ENCODE data around the gene LGALS12. TPM values are rescaled to one million over a fixed set of nuclear protein-coding genes. Genes with fewer than 3 reads are reported as not detected.

LGALS12 gene
- total RNA-seq, 1 donor = not detected

GRCh38 chr11:63478896-63479295 is 27.0 kb upstream of the LGALS12 start:
- peak; percentile 88 for DNase-seq (ENCODE audit: low read depth)
- H3K4me3 ChIP-seq (ENCODE audit: low read depth, low read length) = no peak overlapping the region
- peak; percentile 96 for TF ChIP-seq CTCF (IDR thresholded peaks at IDR 0.05; ENCODE audit: insufficient read depth, low read depth, low read length)

GRCh38 chr11:63480039-63480438 is 25.8 kb upstream of the LGALS12 start:
- no peak for DNase-seq (ENCODE audit: low read depth)
- no peak overlapping the region for H3K4me3 ChIP-seq (ENCODE audit: low read depth, low read length)
- no peak for TF ChIP-seq CTCF (IDR thresholded peaks at IDR 0.05; ENCODE audit: insufficient read depth, low read depth, low read length)

- no peak overlapping the region for H3K4me3 ChIP-seq (ENCODE audit: low read depth, low read length)
- TF ChIP-seq CTCF (IDR thresholded peaks at IDR 0.05; ENCODE audit: insufficient read depth, low read depth, low read length) = no peak
- DNase-seq (ENCODE audit: low read depth) = no peak
Observed at GRCh38 chr11:63485777-63486176, 20.1 kb upstream of the LGALS12 start.

GRCh38 chr11:63488789-63489188 is 17.1 kb upstream of the LGALS12 start:
- no peak for TF ChIP-seq CTCF (IDR thresholded peaks at IDR 0.05; ENCODE audit: insufficient read depth, low read depth, low read length)
- peak; percentile 39 for DNase-seq (ENCODE audit: low read depth)
- H3K4me3 ChIP-seq (ENCODE audit: low read depth, low read length) = no peak overlapping the region

- no peak for TF ChIP-seq CTCF (IDR thresholded peaks at IDR 0.05; ENCODE audit: insufficient read depth, low read depth, low read length)
- DNase-seq (ENCODE audit: low read depth) = peak; percentile 80
Observed at GRCh38 chr11:63489879-63490278, 16.0 kb upstream of the LGALS12 start.

GRCh38 chr11:63490551-63491239 is 15.2 kb upstream of the LGALS12 start, which contains the start of gene PLAAT5:
Gene PLAAT5, minus strand, starts transcription at chr11:63491167. Its CDS starts 133 bp downstream, at chr11:63491034.
- TF ChIP-seq CTCF (IDR thresholded peaks at IDR 0.05; ENCODE audit: insufficient read depth, low read depth, low read length) = no peak
- DNase-seq (ENCODE audit: low read depth) = peak; percentile 50

More at GRCh38 chr11:63489879-63490278, 16.0 kb upstream of the LGALS12 start:
- no peak overlapping the region for H3K4me3 ChIP-seq (ENCODE audit: low read depth, low read length)

GRCh38 chr11:63491240-63491587 is 14.7 kb upstream of the LGALS12 start:
- no peak for TF ChIP-seq CTCF (IDR thresholded peaks at IDR 0.05; ENCODE audit: insufficient read depth, low read depth, low read length)
- no peak for DNase-seq (ENCODE audit: low read depth)
- peak overlapping the region; percentile 60 for H3K4me3 ChIP-seq (ENCODE audit: low read depth, low read length)

More at GRCh38 chr11:63490551-63491239, 15.2 kb upstream of the LGALS12 start, which contains the start of gene PLAAT5:
- peak within 1 kb of the TSS; percentile 60 for H3K4me3 ChIP-seq (ENCODE audit: low read depth, low read length)
